AG09319 (cell line): Measurements from ENCODE around the gene SLC6A19.

Experiments used
- DNase-seq: peaks from one replicate; pipeline ENCODE4 v3.0.0-alpha.2; 2010; ENCODE audit warnings: low read depth; ENCODE audit errors: extremely low read depth
- TF ChIP-seq, protein P1 (sequence below): IDR thresholded peaks from 2 replicates; pipeline ENCODE4 v1.5.1; 2011; ENCODE audit warnings: low read depth, mild to moderate bottlenecking, inconsistent platforms, low read length, moderate library complexity

The SLC6A19 gene

DNA sequence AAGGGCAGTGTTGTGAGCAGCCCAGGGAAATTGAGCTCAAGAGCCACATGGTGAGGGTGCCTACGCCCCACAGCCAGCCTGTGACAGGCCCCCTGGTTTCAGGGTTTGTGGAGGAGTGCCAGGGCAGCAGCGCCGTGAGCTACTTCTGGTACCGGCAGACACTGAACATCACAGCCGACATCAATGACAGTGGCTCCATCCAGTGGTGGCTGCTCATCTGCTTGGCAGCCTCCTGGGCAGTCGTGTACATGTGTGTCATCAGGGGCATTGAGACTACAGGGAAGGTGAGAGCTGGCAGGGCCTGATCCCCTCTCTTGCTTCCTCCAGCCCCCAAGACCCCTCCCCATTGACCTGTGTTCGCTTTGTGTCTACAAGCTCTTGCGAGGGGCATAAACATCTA lies 34.0 kb downstream of the SLC6A19 start:
- TF ChIP-seq, protein P1, sequence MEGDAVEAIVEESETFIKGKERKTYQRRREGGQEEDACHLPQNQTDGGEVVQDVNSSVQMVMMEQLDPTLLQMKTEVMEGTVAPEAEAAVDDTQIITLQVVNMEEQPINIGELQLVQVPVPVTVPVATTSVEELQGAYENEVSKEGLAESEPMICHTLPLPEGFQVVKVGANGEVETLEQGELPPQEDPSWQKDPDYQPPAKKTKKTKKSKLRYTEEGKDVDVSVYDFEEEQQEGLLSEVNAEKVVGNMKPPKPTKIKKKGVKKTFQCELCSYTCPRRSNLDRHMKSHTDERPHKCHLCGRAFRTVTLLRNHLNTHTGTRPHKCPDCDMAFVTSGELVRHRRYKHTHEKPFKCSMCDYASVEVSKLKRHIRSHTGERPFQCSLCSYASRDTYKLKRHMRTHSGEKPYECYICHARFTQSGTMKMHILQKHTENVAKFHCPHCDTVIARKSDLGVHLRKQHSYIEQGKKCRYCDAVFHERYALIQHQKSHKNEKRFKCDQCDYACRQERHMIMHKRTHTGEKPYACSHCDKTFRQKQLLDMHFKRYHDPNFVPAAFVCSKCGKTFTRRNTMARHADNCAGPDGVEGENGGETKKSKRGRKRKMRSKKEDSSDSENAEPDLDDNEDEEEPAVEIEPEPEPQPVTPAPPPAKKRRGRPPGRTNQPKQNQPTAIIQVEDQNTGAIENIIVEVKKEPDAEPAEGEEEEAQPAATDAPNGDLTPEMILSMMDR, result no peak
- DNase-seq, result no peak

DNA sequence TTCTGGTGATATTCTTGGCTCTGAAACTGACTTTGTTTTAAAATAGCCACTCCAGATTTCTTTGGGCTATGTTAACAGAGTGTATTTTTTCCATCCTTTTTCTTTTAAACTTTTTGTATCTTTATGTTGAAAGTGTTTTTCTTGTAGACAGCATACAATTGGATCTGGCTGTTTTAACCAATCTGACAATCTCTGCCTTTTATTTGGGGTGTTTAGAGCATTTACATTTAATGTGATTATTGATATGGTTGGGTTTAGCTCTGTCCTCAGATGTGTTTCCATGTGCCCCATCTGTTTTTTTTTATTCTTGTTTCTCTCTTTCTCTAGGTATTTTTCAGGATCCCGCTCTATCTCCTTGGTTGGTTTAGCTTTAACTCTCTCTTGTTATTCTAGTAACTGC lies 34.4 kb downstream of the SLC6A19 start:
- no peak for DNase-seq
- TF ChIP-seq, protein P1, result no peak

DNA sequence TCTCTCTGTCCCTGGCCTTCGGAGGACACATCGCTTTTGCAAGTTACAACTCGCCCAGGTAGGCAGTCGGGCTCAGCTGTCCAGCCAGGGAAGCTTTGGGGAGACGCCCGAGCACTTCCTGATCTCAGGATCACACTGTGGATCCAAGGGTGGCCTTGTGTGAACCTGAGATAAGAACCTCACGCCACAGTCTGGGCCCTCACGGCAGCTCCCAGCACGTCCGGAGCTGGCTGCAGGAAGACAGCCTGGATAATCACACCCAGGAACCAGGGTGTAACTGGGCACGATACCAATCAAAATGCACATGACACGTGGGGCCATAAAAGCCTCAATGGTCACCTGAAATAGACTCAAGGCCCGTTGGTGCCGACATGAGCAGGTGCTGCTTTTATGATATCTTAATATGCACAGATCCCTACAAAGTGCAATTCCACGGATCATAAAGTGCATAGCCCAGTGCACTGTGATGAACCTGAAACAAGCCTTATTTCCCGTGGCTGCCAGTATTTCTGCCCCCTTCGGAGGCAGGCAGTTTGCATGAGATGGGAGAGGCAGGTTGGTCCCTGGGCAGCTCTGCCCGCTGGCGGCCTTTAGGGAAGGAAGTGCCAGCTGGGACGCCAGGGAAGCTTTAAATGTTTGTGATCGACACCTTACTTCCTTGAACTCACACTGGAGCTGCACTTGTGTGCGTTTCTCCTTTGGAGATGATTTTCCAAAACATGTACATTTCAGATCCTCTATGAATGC lies 38.3 kb downstream of the SLC6A19 start:
- TF ChIP-seq, protein P1, result no peak
- no peak for DNase-seq

DNA sequence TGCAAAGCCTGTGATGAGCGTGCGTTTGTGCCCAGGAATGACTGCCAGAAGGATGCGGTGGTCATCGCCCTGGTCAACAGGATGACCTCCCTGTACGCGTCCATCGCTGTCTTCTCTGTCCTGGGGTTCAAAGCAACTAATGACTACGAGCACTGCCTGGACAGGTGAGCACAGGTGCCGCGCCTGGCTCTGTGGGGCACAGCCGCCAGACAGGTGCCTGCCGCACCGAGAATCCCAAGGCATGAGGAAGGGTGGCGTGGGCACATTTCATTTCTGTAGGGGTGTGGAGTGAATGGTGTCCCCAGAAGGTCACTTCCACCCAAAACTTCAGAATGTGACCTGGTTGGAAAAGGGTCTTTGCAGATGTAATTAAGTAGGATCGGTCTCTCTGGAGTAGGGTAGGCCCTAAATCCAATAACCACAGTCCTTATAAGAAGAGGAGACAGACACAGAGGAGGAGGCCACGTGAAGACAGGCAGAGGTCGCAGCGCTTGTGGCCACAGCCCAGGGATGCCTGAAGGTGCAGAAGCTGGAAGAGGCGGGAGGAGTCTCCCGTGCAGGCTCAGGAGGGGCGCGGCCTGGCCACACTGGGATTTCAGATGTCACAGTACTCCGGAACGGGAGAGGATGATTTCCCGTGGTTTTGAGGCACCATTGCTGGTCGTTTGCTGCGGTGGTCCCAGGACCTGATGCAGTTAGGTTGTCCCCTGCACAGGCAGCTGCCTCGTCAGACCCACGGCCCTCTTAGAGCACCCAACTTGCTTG lies 39.3 kb downstream of the SLC6A19 start:
- TF ChIP-seq, protein P1, result no peak
- DNase-seq, result no peak

DNA sequence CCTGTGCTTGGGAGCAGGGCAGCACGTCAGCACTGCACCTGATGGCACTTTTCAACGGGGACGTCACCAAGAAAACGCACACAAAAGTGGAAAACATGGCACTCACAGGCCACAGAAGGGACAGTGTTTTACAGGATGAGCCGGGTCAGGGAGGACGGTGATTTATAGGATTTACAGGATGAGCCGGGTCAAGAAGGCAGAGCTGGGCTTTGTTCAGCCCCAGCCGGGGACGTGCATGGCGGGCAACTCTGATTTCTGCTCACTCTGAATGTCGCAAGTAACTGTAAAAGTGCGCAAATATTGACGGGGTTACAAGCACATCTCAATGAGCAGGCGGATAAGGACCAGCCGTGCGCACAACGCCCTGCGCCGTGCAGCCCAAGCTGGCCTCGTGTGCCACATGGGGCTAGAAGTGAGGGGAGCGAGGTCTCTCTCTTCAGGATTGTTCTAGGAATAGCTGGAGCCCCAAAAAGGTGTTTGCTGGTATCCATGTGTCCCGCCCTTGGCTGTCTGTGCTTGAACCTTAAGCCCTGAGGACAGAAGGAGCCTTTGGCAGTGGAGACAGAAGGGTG lies 40.2 kb downstream of the SLC6A19 start:
- TF ChIP-seq, protein P1, result no peak
- DNase-seq, result no peak

DNA sequence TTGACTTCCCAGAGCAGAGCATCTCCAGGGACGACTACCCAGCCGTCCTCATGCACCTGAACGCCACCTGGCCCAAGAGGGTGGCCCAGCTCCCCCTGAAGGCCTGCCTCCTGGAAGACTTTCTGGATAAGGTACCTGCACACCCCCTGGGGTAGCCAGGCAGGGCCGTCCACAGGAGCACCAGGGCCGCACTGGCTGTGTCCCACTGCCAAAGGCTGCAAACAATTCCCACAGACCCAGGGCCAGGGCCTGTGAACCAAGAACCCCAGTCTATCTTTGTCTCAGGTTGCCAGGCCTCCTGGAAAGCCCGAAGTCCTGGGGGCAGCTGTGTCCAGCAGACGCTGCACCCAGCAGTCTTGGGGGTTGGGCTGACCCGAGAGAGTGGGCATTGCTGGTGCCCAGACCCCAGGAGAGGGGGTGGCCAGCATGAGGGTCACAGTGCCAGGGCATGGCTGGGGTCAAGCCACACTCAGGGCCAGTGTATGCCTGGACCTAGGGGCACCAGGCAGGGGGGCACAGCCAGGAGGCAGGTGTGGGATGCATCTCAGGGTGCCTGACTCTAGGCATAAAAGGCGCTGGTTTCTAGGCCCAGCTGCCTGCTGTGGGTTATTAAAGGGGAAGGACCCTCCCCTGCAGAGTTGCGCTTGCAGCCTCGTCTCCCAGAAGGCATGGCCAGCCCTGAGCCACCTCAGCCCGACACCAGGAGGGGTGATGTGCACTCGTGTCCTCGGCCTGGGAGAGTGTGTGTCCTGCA lies 41.5 kb downstream of the SLC6A19 start:
- TF ChIP-seq, protein P1, result no peak
- DNase-seq, result no peak
